HG03159 (cell line): ENCODE measurements around the gene KIF2A.
A peak's percentile ranks its signal among the peaks of the same experiment; 100 is the strongest.

Source experiments
- ATAC-seq: cut with Tn5 transposase; IDR thresholded peaks from one replicate; pipeline ENCODE4 v1.9.1; 2021; ENCODE audit warnings: mild to moderate bottlenecking, moderate library complexity; ENCODE audit not compliant: unreplicated experiment

Gene KIF2A

DNA sequence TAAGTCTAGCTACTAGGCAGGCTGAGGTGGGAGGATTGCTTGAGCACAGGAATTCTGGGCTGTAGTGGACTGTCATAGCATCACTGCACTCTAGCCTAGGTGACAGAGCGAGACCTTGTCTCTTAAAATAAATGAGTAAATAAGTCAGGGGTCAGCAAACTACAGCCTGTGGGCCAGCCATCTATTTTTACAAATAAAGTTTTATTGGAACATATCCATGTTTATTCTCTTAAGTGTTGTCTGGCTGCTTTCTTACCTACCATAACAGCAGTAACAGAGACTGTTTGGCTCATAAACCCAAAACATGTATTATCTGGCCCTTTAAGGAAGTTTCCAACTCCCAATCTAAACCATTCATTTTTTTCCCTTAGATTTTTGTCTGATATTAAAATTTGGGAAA lies 68.1 kb downstream of the KIF2A start:
- no peak for ATAC-seq

- ATAC-seq = no peak
Observed at GRCh38 chr5:62375627-62376026, 69.6 kb downstream of the KIF2A start.

- no peak for ATAC-seq
Observed at GRCh38 chr5:62376064-62376463, 70.1 kb downstream of the KIF2A start.

DNA sequence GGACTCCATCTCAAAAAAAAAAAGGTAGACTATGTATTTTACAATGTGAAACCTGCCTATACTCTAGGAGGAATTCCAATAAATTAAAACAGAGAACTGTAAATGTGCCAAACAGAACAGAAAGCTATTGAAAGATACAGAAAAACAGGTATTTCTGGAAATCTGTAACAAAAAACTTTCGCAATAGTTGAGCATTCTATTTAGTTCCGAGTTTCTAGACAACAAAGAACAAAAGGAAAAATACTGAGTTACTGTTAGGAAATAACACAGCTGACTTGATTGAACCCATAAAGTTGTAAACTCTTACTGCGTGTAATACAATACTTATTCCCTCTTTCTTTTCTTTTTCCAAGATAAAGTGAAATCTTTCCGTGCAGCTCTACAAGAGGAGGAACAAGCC lies 79.1 kb downstream of the KIF2A start:
- ATAC-seq = no peak

GRCh38 chr5:62385816-62386400 lies 79.9 kb downstream of the KIF2A start:
- no peak for ATAC-seq

DNA sequence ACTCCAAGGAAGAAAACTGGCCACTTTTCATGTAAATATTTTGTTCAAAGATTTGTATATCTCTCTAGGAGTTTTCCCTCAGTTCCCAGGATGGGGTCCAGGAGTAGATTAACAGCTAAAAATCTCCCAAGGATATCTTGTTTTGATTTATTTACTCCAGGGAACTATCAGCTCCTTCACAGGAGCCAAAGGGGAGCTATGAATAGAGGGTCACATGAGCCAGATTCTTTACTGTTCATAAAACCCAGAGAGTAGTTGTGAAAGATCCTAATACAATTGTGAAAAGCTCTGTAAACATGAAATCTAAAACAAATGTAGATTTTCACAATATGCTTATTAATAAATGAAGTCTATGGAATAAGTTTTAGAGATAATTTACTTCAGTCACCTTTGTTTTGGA lies 80.8 kb downstream of the KIF2A start:
- ATAC-seq = no peak

DNA sequence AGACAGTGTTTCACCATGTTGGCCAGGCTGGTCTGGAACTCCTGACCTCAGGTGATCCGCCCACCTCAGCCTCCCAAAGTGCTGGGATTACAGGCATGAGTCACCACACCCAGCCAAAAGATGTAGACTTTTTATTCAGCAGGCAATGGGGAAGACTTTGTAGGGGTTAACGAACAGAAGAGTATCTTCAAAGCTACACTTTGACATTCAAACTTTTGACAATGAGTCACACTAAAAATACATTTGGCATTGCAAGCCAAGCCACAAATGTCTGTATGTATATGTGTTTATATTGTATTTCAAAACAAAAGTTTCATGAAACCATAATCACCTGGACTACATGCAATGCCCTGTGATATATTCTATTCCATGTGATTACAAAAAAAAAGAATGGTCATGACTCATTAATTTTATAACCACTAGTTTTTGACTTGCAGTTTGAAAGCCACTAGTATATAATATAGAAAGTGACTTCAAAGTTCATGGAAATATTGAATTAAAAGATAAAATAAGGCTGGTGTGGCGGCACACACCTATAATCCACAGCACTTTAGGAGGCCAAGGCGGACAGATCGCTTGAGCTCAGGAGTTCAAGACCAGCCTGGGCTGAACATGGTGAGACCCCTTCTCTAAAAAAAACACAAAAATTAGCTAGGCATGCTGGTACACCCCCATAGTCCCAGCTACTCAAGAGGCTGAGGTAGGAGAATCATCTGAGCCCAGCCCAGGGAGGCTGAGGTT lies 89.4 kb downstream of the KIF2A start:
- no peak for ATAC-seq

DNA sequence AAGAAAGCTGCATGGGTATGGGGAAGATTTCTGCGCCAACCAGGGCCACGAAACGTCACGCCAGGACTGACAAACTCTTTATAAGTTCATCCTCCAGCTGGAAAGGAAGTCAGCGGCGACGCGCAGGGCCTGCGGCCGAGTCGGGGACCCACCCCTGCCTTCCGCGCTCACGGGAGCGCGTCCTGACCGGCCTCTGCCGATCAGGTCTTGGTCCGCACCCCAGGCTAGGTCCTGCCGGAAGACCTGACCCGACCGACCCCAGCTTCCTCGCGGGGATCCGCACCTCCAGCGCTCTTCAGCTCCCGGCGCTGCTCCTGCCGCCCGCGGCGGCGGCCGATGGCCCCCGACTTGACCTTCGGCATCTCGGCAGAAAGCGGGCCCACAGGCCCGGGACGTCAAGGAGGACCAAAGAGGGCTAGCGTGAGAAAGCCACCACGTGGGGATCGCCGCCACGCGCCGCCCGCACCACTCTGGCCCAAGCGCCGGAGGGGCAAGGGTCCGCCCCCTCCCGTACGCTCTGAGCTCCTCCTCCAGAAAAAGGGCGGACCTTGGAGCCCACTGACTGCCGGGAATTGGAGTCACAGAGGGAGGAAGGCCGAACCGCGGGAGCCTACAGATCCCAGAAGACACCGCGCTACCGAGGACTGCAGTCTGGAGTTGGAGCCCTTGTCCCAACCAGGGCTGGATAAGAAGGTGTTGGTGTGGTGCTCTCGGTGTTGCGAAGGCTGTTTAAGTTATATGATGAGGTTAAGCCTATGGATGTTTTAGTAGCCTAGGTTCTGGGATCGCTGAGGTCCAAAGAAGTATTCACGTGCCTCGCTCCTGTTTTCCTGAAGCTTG lies 97.6 kb downstream of the KIF2A start, which contains the start of gene DIMT1:
Gene DIMT1, minus strand, starts transcription at position 495 of the 840 bp plus-strand sequence. Its CDS starts 133 bp downstream, at position 362.
- ATAC-seq = peak; percentile 97

- peak; percentile 92 for ATAC-seq
Observed at GRCh38 chr5:62412549-62413329, 106.7 kb downstream of the KIF2A start, which contains the start of gene IPO11. IPO11 (plus strand) TSS chr5:62412763; CDS start chr5:62437280, 24,517 bp downstream.

DNA sequence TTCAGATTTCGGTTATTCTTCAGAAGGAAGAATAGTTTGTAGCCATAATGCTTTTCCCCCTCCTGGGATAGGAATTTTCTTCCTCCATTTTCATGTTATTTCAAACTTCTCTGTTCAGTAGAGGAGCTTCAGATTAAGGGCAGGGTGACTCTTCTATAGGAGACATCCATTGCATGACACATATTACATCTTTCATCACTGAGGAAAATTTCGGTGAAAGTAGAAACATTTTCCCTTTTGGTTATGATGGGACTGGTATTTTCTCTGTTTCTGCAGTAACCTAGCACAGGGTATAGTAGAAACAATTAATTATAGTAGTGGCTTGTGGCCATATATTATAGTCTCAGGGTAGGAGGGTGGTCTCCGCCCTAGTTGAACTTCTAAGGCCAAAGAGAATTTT lies 107.7 kb downstream of the KIF2A start:
- ATAC-seq = no peak

DNA sequence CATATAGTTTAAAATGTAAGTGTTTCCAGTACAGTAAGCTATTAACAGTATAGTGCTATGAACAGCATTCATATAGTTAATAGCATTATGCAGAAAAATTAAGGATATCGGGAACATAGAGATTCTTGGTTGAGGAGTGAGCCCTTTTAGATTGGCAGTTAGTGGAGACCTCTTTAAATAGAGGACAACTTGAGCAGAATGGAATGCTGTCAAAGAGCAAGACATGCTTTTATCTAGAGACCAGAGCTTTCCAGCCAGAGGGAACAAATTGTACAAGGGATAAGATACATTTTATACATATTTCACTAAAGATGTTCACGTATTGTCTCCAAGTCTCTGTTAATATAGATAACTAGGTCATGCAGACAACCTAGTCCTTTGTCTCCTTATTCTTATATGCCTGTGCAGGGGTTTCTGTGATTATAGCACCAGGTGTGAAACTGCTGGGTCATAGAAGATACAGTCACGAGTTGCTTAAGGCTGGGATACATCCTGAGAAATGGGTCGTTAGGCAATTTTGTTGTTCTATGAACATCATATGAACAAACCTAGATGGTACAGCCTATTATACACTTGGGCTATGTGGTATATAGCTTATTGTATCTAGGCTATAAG lies 112.6 kb downstream of the KIF2A start:
- no peak for ATAC-seq

DNA sequence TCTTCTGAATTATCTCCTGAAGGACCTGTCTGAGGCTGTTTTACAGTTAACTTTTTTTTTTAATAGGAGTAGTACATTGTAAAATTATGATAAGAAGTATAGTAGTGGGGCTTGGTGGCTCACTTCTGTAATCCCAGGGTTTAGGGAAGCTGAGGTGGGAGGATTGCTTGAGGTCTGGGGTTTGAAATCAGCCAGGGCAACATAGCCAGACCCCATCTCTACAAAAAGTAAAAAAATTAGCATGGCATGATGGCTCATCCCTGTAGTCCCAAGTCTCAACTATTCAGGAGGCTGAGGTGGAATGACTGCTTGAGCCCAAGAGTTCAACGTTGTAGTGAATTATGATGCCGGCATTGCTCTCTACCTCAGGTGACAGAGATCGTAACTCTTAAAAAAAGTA lies 113.6 kb downstream of the KIF2A start:
- ATAC-seq = no peak

- no peak for ATAC-seq
Observed at GRCh38 chr5:62421414-62421813, 115.4 kb downstream of the KIF2A start.

DNA sequence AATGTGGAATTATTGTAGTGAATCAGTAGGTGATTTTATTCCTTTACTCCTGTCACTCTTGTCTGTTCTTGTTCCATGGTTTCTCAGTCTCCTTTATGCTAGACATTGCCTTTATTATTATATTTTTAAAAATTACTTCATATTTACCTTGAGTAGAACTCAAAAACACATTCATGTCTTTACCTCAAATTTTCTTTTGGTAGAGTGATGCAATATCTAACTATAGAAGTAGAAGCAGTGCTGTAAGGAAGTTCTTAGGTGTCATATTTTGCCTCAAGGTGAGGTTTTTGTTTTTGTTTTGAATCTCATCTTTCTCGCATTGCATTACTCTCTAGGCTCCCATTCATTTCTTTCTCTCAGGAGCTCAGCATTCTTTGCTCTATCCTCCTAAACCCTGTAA lies 118.8 kb downstream of the KIF2A start:
- ATAC-seq = no peak

DNA sequence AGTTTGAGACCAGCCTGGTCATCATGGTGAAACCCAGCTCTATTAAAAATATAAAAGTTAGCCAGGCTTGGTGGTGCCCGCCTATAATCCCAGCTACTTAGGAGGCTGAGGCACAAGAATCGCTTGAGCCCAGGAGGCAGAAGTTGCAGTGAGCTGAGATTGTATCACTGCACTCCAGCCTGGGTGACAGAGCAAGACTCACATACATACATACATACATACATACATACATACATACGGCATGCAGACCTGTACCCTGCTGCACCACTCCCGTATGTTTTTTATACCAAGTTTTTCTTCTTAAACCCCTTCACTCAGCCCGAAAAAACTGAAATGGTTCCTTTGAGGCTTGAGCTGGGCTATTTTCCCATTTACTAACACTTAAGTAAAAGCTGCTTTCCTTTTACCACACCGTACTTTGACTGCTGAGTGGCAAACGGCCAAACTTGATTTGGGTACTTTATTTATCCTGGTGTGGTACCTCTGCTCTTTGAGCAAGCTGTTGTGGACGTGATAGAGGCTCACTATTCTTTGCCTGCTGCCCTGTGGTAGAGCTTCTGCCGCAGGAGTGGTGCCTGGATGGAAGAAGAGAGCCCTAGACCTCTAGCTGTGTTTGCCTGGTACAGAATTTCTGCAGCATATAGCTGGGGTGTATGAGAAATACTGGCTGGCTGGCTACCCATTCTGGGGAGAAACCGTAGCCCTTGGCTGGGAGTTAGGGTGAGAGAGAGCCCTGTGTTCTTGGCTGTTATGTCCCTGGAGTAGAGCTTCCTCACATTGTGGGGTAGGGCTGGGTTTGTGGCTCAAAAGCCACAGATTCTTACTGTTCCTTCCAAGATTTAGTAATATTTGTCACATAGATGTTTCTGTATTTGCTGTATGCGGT lies 126.0 kb downstream of the KIF2A start:
- ATAC-seq = no peak

GRCh38 chr5:62432621-62433064 lies 126.6 kb downstream of the KIF2A start:
- ATAC-seq = no peak
